Measurements from ENCODE around the gene CHST6.

CHST6 gene

GRCh38 chr16:75455677-75456076 lies 39.6 kb downstream of the CHST6 start:
- H3K9me3 ChIP-seq = no peaks in the 10 kb centered on the region
- no peaks in the 10 kb centered on the region for H3K4me1 ChIP-seq (ENCODE audit: control insufficient read depth in 1 of 2, insufficient read depth in 1 of 2, low read depth in 1 of 2, low read length in 1 of 2)
- H3K27me3 ChIP-seq = no peaks in the 10 kb centered on the region
- H3K4me3 ChIP-seq (ENCODE audit: low read depth in 1 of 2, low read length in 1 of 2) = no peak overlapping the region
- TF ChIP-seq, protein P1, sequence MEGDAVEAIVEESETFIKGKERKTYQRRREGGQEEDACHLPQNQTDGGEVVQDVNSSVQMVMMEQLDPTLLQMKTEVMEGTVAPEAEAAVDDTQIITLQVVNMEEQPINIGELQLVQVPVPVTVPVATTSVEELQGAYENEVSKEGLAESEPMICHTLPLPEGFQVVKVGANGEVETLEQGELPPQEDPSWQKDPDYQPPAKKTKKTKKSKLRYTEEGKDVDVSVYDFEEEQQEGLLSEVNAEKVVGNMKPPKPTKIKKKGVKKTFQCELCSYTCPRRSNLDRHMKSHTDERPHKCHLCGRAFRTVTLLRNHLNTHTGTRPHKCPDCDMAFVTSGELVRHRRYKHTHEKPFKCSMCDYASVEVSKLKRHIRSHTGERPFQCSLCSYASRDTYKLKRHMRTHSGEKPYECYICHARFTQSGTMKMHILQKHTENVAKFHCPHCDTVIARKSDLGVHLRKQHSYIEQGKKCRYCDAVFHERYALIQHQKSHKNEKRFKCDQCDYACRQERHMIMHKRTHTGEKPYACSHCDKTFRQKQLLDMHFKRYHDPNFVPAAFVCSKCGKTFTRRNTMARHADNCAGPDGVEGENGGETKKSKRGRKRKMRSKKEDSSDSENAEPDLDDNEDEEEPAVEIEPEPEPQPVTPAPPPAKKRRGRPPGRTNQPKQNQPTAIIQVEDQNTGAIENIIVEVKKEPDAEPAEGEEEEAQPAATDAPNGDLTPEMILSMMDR (IDR thresholded peaks at IDR 0.05) = no peak
- H3K27ac ChIP-seq = no peak overlapping the region
- peaks cover 9% of the 10 kb centered on the region for H3K36me3 ChIP-seq

- H3K36me3 ChIP-seq = peaks cover 14% of the 10 kb centered on the region
- H3K9me3 ChIP-seq = no peaks in the 10 kb centered on the region
- no peaks in the 10 kb centered on the region for H3K27me3 ChIP-seq
- TF ChIP-seq, protein P1 (IDR thresholded peaks at IDR 0.05) = no peak
- no peak overlapping the region for H3K27ac ChIP-seq
- no peaks in the 10 kb centered on the region for H3K4me1 ChIP-seq (ENCODE audit: control insufficient read depth in 1 of 2, insufficient read depth in 1 of 2, low read depth in 1 of 2, low read length in 1 of 2)
- no peak overlapping the region for H3K4me3 ChIP-seq (ENCODE audit: low read depth in 1 of 2, low read length in 1 of 2)
Measured at GRCh38 chr16:75452464-75453190, 42.6 kb downstream of the CHST6 start.

- Histone ChIP-seq H3K36me3 (peaks cover 12% of the 10 kb centered on the region), H3K27me3 (no peaks in the 10 kb centered on the region), H3K9me3 (no peaks in the 10 kb centered on the region), H3K4me1 (ENCODE audit: control insufficient read depth in 1 of 2, insufficient read depth in 1 of 2, low read depth in 1 of 2, low read length in 1 of 2) (no peaks in the 10 kb centered on the region), H3K27ac (no peak overlapping the region), H3K4me3 (ENCODE audit: low read depth in 1 of 2, low read length in 1 of 2) (no peak overlapping the region)
- TF ChIP-seq, protein P1 (IDR thresholded peaks at IDR 0.05) = no peak
Measured at GRCh38 chr16:75446416-75446815, 48.8 kb downstream of the CHST6 start.

- Histone ChIP-seq H3K4me3 (ENCODE audit: low read depth in 1 of 2, low read length in 1 of 2) (no peak overlapping the region), H3K36me3 (peaks cover under 1% of the 10 kb centered on the region), H3K4me1 (ENCODE audit: control insufficient read depth in 1 of 2, insufficient read depth in 1 of 2, low read depth in 1 of 2, low read length in 1 of 2) (no peaks in the 10 kb centered on the region), H3K9me3 (no peaks in the 10 kb centered on the region), H3K27ac (no peak overlapping the region), H3K27me3 (no peaks in the 10 kb centered on the region)
- TF ChIP-seq, protein P1 (IDR thresholded peaks at IDR 0.05) = no peak
Measured at GRCh38 chr16:75445298-75445697, 49.9 kb downstream of the CHST6 start.

DNA sequence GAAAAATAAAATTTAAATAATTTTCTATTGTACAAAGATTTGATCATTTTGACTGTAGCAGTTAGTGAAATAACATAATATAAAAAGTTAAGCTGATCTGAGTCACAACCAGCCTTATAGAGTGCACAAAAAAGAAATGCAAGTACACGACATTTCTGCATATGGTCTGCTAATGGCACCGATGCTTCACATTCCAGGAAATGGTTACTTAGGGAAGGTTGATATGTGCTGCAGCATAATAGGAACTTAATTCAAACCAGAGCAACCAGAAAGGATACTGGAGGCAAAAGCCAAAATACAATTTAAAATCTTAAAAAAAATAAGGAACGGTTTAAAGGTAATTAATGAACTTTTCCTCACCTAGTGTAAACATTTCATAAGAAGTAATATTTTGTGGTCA lies 51.9 kb downstream of the CHST6 start:
- H3K4me3 ChIP-seq (ENCODE audit: low read depth in 1 of 2, low read length in 1 of 2) = no peak overlapping the region
- no peaks in the 10 kb centered on the region for H3K9me3 ChIP-seq
- no peaks in the 10 kb centered on the region for H3K27me3 ChIP-seq
- no peak overlapping the region for H3K27ac ChIP-seq
- no peaks in the 10 kb centered on the region for H3K36me3 ChIP-seq
- TF ChIP-seq, protein P1 (IDR thresholded peaks at IDR 0.05) = no peak
- no peaks in the 10 kb centered on the region for H3K4me1 ChIP-seq (ENCODE audit: control insufficient read depth in 1 of 2, insufficient read depth in 1 of 2, low read depth in 1 of 2, low read length in 1 of 2)
